ENCODE measurements around the gene ZBTB48. TPM values are rescaled to one million over a fixed set of nuclear protein-coding genes. Genes with fewer than 3 reads are reported as not detected.

ZBTB48 gene
- polyA plus RNA-seq, 1 experiment, result 7.5 TPM

DNA sequence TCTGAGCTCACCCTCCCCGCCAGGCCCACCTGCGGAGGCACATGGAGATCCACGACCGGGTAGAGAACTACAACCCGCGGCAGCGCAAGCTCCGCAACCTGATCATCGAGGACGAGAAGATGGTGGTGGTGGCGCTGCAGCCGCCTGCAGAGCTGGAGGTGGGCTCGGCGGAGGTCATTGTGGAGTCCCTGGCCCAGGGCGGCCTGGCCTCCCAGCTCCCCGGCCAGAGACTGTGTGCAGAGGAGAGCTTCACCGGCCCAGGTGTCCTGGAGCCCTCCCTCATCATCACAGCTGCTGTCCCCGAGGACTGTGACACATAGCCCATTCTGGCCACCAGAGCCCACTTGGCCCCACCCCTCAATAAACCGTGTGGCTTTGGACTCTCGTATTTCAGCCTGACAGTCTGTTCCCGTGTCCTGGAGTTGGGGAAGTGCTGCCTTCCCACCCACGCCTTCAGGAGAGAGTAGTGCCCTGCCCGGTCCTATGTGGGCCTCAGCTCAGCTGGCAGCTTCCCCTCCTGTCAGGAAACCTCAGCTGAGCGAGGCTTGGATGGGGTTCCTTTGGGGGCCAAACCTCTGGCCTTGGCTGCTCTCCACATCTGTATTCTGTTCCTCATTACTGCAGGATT, 9.2 kb downstream of the ZBTB48 start:
- H3K4me3 ChIP-seq (ENCODE audit: low read depth, low read length), result no peak overlapping the region
- ChIA-PET POLR2A (interaction anchor here (1.1 kb wide), 3 partner anchors 9 to 11 kb away, joined by 3 to 5 read pairs (median 3); partner anchors contain the start of gene ZBTB48), CTCF (no interaction called here)
- no peak overlapping the region for H3K27ac ChIP-seq (ENCODE audit: low read depth, low read length)
- H3K9me3 ChIP-seq (ENCODE audit: control insufficient read depth, insufficient read depth, low read length), result no peaks in the 10 kb centered on the region
- TF ChIP-seq, protein P1, sequence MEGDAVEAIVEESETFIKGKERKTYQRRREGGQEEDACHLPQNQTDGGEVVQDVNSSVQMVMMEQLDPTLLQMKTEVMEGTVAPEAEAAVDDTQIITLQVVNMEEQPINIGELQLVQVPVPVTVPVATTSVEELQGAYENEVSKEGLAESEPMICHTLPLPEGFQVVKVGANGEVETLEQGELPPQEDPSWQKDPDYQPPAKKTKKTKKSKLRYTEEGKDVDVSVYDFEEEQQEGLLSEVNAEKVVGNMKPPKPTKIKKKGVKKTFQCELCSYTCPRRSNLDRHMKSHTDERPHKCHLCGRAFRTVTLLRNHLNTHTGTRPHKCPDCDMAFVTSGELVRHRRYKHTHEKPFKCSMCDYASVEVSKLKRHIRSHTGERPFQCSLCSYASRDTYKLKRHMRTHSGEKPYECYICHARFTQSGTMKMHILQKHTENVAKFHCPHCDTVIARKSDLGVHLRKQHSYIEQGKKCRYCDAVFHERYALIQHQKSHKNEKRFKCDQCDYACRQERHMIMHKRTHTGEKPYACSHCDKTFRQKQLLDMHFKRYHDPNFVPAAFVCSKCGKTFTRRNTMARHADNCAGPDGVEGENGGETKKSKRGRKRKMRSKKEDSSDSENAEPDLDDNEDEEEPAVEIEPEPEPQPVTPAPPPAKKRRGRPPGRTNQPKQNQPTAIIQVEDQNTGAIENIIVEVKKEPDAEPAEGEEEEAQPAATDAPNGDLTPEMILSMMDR (IDR thresholded peaks at IDR 0.05; ENCODE audit: low read depth, low read length), result no peak
- DNase-seq (ENCODE audit: low read depth, low spot score), result no peak
- H3K27me3 ChIP-seq (ENCODE audit: control insufficient read depth, insufficient read depth, low read length), result no peaks in the 10 kb centered on the region

DNA sequence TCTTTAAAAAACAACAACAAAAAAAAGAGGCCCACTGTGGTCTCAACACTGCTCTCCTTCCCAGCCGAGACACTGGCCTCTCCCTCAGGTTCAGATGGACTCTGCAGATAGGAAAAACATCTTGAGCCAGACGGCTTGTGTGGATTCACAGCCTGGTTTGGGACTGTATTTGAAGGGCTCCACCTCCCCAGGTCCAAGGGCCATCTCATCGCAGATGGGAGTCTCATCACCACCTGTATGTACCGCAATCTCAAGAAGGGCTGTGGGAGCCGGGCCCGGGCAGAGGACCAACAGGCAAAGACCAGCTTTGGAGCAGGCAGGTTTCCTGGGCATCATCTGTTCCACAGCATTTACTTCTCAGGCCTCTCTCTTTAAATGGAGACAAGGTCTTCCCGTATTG, 10.3 kb downstream of the ZBTB48 start:
- CTCF ChIA-PET, result no interaction called here
- no peaks in the 10 kb centered on the region for H3K9me3 ChIP-seq (ENCODE audit: control insufficient read depth, insufficient read depth, low read length)
- DNase-seq (ENCODE audit: low read depth, low spot score), result no peak
- H3K27me3 ChIP-seq (ENCODE audit: control insufficient read depth, insufficient read depth, low read length), result no peaks in the 10 kb centered on the region
- POLR2A ChIA-PET, result interaction anchor here (1.1 kb wide), 1 partner anchor 10 kb away, joined by 3 read pairs; the partner anchor contains the start of gene ZBTB48
- H3K4me3 ChIP-seq (ENCODE audit: low read depth, low read length), result no peak overlapping the region
- H3K27ac ChIP-seq (ENCODE audit: low read depth, low read length), result no peak overlapping the region
- TF ChIP-seq, protein P1 (IDR thresholded peaks at IDR 0.05; ENCODE audit: low read depth, low read length), result no peak

DNA sequence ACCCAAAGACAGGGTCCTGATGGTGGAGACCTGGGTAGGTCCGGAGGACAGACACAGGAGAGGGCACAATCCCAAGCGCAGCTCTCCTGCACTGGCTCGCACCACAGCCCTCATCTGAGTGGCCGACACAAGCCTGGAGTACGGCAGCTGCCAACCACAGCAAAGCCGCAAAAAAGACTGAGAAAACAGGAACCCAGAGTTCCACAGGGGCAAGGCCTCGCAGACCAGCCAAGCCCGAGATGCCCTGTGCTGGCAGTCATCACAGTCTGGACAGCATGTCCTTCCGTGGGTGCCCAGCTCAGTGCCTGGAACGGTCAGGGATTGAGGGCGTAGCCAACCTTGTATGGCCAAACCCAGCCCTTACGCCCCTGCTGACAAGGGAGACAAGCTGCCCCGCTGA, 11.4 kb downstream of the ZBTB48 start:
- ChIA-PET POLR2A (no interaction called here), CTCF (interaction anchor here (1.1 to 1.4 kb wide), 2 partner anchors 37 to 56 kb away, joined by 3 to 4 read pairs; partner anchors contain the start of gene NOL9)
- no peak overlapping the region for H3K4me3 ChIP-seq (ENCODE audit: low read depth, low read length)
- no peak overlapping the region for H3K27ac ChIP-seq (ENCODE audit: low read depth, low read length)
- H3K9me3 ChIP-seq (ENCODE audit: control insufficient read depth, insufficient read depth, low read length), result no peaks in the 10 kb centered on the region
- no peaks in the 10 kb centered on the region for H3K27me3 ChIP-seq (ENCODE audit: control insufficient read depth, insufficient read depth, low read length)
- no peak for DNase-seq (ENCODE audit: low read depth, low spot score)
- TF ChIP-seq, protein P1 (IDR thresholded peaks at IDR 0.05; ENCODE audit: low read depth, low read length), result no peak

DNA sequence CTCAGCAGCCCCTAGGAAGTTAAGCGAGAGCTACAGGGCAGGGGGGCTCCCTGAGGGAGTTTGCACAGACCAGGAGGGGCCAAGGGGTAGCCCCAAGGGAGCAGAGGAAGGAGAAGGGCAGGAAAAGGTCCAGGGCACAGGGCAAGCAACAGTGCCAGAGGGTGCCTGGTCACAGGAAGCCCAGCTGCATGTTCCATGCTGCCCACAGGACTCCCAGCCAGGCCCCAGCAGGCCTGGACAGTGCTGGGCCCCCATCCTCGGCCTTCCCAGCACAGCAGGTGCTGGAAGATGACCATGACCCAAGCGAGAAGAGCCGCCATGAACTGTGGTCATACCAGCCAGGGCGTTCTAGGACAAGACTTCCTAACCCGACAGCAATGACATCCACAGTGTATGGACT, 11.8 kb downstream of the ZBTB48 start:
- CTCF ChIA-PET, result interaction anchor here (1.1 to 1.4 kb wide), 2 partner anchors 37 to 55 kb away, joined by 3 to 4 read pairs; partner anchors contain the start of gene NOL9
- POLR2A ChIA-PET, result no interaction called here
- Histone ChIP-seq H3K4me3 (ENCODE audit: low read depth, low read length) (no peak overlapping the region), H3K9me3 (ENCODE audit: control insufficient read depth, insufficient read depth, low read length) (no peaks in the 10 kb centered on the region), H3K27me3 (ENCODE audit: control insufficient read depth, insufficient read depth, low read length) (no peaks in the 10 kb centered on the region), H3K27ac (ENCODE audit: low read depth, low read length) (no peak overlapping the region)
- DNase-seq (ENCODE audit: low read depth, low spot score), result no peak
- TF ChIP-seq, protein P1 (IDR thresholded peaks at IDR 0.05; ENCODE audit: low read depth, low read length), result no peak

DNA sequence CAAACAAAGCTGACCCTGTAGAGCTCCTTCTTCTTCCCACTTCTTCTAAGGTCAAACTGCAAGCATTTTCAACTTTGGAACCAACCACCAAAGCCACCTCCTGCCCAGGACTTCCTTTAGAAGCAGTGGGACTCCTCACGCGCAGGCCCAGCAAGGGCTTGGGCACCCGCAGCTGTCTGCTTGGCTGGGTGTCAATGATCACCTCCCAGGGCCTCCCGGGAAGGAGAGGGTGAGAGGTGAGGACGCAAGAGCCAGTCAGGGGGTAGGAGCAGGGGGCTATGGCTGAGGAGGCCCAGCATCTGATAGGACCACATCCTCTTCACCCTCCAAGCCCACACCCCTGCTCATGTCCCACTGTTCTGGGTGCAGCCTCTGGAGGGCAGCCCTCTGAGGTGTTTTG, 12.6 kb downstream of the ZBTB48 start:
- no peaks in the 10 kb centered on the region for H3K27me3 ChIP-seq (ENCODE audit: control insufficient read depth, insufficient read depth, low read length)
- H3K4me3 ChIP-seq (ENCODE audit: low read depth, low read length), result no peak overlapping the region
- TF ChIP-seq, protein P1 (IDR thresholded peaks at IDR 0.05; ENCODE audit: low read depth, low read length), result no peak
- no peak overlapping the region for H3K27ac ChIP-seq (ENCODE audit: low read depth, low read length)
- DNase-seq (ENCODE audit: low read depth, low spot score), result no peak
- H3K9me3 ChIP-seq (ENCODE audit: control insufficient read depth, insufficient read depth, low read length), result no peaks in the 10 kb centered on the region
- POLR2A ChIA-PET, result no interaction called here
- CTCF ChIA-PET, result interaction anchor here (0.6 kb wide), 1 partner anchor 54 kb away, joined by 3 read pairs; no protein-coding TSS in a partner anchor

Measured in AG04450 (cell line).